ENCODE results near the gene NPW. TPM values are rescaled to one million over a fixed set of nuclear protein-coding genes. Genes with fewer than 3 reads are reported as not detected.
"Not testable (repeated sequence)": the region's sequence is repeated elsewhere in the genome, so short reads cannot be mapped to it uniquely, and the experiment has no call there.

NPW gene
- polyA plus RNA-seq, 3 donors = 0.54 to 0.68 TPM; not detected in 1

DNA sequence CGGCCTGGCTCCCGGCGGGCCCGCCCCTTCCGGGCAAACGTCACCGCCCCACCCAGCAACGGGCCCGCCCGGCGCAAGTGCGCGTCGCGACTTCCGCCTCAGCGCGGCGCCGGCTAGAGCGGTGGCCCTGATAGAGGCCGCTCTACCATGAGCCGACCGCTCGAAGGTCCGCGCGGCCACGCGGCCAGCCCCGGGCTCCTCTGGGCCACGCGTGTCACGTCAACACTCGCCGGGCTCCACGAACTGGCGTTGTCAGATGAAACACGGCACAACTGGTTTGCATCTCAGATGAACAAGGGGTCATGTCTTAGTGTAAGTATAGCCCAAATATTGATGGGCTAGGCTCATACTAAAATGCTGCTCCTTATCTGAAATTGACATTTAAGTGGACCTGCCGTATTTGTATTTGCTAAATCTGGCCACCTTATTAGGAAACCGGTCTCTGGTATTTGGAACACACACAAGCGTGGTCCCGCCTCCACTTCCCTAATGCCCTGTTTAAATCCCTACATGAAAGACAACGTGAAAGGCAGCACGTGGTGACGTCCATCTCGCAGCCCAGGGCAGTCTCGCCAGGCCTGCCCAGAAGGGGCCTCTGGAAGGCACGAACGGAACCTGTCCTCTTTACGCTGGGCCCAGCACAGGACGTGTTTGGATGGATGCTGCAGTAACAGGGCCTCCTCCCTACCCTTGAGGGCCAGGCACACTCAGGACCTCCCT lies 9.6 kb upstream of the NPW start, which contains the start of gene ZNF598:
TSS of gene ZNF598 (minus strand) at position 31 of the 720 bp plus-strand sequence.
- 1 to 2% (median 2%) methylated on average over 52 of the region's 52 CpGs for WGBS, 3 donors
- H3K27ac ChIP-seq (ENCODE audit: low read depth, low read length) = peak within 1 kb of the TSS; percentile 82

DNA sequence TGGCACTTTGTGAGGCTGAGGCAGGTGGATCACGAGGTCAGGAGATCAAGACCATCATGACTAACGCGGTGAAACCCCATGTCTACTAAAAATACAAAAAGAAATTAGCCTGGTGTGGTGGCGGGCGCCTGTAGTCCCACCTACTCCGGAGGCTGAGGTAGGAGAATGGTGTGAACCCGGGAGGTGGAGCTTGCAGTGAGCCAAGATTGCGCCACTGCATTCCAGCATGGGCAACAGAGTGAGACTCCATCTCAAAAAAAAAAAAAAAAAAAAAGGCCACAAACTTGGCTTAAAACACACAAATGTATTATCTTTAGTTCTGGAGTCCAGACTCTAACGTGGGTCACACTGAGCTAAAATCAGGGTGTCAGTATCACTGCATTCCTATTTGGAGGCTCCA lies 7.9 kb upstream of the NPW start:
- H3K27ac ChIP-seq (ENCODE audit: low read depth, low read length) = not testable (repeated sequence)
- WGBS, 3 donors = 89 to 94% (median 90%) methylated on average over 9 of the region's 9 CpGs

DNA sequence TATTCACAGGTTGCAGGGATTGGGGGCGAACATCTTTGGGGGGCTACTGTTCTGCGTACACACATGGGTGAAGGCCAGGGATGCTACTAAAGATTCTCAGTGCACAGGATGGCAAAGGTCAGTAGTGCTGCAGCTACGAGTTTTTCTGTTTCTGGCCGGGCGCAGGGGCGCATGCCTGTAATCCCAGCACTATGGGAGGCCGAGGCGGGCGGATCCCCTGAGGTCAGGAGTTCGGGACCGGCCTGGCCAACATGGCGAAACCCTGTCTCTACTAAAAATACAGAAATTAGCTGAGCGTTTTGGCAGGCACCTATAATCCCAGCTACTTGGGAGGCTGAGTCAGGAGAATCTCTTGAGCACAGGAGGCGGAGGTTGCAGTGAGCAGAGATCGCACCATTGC lies 6.1 kb upstream of the NPW start:
- 90 to 93% (median 92%) methylated on average over 15 of the region's 15 CpGs for WGBS, 3 donors
- no peak overlapping the region for H3K27ac ChIP-seq (ENCODE audit: low read depth, low read length)

GRCh38 chr16:2015117-2015946 lies 4.3 kb upstream of the NPW start:
- no peak overlapping the region for H3K27ac ChIP-seq (ENCODE audit: low read depth, low read length)
- WGBS, 3 donors = 80 to 88% (median 82%) methylated on average over 24 of the region's 24 CpGs

GRCh38 chr16:2015947-2016208 lies 3.7 kb upstream of the NPW start:
- WGBS, 3 donors = 77 to 84% (median 83%) methylated on average over 7 of the region's 7 CpGs
- H3K27ac ChIP-seq (ENCODE audit: low read depth, low read length) = no peak overlapping the region

DNA sequence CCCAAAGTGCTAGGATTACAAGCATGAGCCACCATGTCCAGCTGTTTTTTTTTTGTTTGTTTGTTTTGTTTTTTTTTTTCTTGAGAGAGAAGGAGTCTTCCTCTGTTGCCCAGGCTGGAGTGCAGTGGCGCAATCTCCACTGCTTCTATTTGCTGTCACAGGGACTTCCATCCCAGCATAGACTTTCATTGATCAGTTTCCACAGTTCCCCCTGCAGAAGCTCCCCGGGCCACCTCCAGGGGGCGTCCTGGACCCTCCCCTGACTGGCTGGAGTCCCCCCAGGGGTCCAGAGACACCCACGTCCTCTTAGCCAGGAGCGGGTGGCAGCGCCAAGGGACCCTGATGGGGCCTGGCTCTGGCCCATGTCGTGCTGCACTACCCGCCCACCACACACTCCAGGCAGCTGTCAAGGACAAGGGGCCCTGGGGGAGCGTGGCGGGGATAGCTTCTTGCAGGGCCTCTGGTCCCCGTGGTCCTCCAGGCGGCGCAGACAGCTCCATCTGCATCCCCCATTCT lies 3.1 kb upstream of the NPW start:
- no peak overlapping the region for H3K27ac ChIP-seq (ENCODE audit: low read depth, low read length)
- WGBS, 3 donors = 44 to 45% (median 45%) methylated on average over 13 of the region's 13 CpGs

DNA sequence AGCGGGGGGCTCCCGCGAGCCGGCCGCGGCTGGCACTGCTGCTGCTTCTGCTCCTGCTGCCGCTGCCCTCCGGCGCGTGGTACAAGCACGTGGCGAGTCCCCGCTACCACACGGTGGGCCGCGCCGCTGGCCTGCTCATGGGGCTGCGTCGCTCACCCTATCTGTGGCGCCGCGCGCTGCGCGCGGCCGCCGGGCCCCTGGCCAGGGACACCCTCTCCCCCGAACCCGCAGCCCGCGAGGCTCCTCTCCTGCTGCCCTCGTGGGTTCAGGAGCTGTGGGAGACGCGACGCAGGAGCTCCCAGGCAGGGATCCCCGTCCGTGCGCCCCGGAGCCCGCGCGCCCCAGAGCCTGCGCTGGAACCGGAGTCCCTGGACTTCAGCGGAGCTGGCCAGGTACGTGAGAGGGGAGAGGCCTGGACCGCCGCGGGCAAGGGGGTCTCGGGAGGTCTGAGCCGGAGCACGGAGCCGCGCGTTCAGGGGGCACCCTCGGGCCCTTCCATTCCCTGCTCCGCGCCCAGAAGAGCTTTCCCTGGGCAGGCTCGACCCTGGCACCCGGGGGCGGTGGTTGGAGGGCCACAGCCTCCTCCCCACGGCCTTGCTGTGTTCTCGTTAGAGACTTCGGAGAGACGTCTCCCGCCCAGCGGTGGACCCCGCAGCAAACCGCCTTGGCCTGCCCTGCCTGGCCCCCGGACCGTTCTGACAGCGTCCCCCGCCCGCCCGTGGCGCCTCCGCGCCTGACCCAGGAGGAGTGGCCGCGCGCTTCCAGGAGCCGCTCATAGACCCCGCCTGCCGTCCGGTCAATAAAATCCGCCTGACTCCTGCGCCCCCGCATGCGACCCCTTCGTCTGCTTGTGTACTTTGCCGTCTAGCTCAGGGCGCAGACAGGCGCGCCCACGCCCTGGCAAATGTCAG lies 591 bp downstream of the NPW start:
- 1 to 3% (median 2%) methylated on average over 77 to 96 of the region's 96 CpGs for WGBS, 3 donors
- no peak overlapping the region for H3K27ac ChIP-seq (ENCODE audit: low read depth, low read length)

DNA sequence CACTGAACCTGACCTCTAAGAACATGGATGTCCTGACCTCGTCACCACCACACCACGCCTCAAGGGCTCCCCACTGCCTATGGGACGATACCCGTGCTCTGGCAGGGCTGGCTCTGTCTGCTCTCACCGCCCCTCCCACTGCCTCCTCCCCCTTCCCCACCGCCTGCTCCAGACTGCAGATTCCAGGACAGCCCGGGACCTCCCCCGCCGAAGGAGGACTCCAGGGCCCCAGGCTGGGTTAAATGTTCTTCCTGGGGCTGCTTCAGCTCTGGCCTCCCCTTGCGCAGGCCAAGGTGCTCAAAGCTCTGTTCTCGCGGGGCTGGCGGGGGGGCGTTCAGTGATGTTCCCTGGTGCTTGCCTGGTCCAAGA lies 3.1 kb downstream of the NPW start:
- 2 to 3% (median 3%) methylated on average over 14 of the region's 14 CpGs for WGBS, 3 donors
- no peak overlapping the region for H3K27ac ChIP-seq (ENCODE audit: low read depth, low read length)

GRCh38 chr16:2023092-2024031 lies 3.8 kb downstream of the NPW start:
- H3K27ac ChIP-seq (ENCODE audit: low read depth, low read length) = no peak overlapping the region
- 10 to 14% (median 11%) methylated on average over 43 to 53 of the region's 53 CpGs for WGBS, 3 donors

- 71 to 82% (median 76%) methylated on average over 12 of the region's 12 CpGs for WGBS, 3 donors
- H3K27ac ChIP-seq (ENCODE audit: low read depth, low read length) = no peak overlapping the region
Observed at GRCh38 chr16:2024032-2024420, 4.4 kb downstream of the NPW start.

- H3K27ac ChIP-seq (ENCODE audit: low read depth, low read length) = no peak overlapping the region
- 88 to 100% (median 94%) methylated on average over 12 to 14 of the region's 14 CpGs for WGBS, 3 donors
Observed at GRCh38 chr16:2025251-2025650, 5.7 kb downstream of the NPW start.

DNA sequence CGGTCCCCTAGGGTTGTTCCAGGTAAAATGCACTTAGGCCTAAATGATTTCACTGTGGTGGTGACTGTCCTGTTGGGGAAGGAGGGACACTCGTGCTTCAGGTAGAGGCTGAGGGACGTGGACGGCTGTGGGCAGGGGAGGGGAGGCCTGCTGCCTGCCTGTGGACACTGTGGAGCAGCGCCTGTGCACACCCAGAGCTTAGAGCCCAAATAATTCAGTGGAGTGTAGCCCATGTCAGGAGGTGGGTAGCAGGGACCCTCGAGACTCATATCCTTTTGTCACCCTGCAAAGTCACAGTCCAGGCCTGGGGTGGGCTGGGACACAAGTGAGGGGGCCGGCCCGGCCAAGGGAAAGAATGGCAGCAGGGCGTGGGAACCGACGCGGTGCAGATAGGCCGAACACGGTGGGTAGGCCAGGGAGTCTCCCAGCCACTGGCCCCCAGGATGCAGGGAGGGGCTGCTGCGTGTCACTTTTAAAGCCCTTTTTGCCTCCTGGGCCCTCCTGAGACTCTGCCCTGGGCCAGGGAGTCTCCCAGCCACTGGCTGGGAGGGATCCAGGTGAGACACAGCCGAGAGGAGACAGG lies 6.4 kb downstream of the NPW start:
- H3K27ac ChIP-seq (ENCODE audit: low read depth, low read length) = no peak overlapping the region
- 72 to 81% (median 73%) methylated on average over 16 of the region's 16 CpGs for WGBS, 3 donors

DNA sequence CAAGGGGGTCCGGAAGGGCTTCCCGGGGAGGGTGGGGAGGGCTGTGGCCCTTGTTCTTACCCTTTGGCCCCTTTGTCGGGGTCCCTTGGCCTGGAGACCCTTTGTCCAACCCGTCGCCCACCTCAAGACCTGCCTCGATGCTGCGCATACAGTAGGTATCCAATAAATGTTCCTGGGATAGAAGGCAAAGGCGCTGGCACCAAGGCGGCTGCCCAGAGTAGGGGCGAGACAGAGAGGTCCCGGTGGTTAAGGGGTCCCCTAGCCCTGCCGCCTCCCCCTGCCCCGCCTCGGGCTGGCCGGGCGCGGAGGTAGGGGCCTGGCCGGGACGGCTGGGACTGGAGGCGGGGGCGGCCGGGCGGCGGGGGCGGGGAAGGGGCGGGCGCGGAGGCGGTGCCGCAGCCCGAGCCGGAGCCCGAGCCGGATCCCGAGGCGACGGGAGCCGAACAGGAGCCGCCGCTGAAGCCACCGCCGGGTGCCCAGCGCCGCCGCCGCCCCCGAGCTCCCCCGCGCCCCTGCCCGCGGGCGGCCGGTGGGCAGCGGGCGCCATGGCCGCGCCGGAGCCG lies 7.0 kb downstream of the NPW start, which contains the start of gene NHERF2:
TSS of gene NHERF2 (plus strand) at position 442 of the 563 bp plus-strand sequence. CDS start at position 546, 104 bp downstream.
- 8 to 10% (median 8%) methylated on average over 41 to 59 of the region's 59 CpGs for WGBS, 3 donors
- no peak within 1 kb of the TSS for H3K27ac ChIP-seq (ENCODE audit: low read depth, low read length)

- H3K27ac ChIP-seq (ENCODE audit: low read depth, low read length) = no peak overlapping the region
- WGBS, 3 donors = 4 to 7% (median 5%) methylated on average over 46 to 76 of the region's 76 CpGs
Observed at GRCh38 chr16:2027024-2028010, 7.7 kb downstream of the NPW start.

DNA sequence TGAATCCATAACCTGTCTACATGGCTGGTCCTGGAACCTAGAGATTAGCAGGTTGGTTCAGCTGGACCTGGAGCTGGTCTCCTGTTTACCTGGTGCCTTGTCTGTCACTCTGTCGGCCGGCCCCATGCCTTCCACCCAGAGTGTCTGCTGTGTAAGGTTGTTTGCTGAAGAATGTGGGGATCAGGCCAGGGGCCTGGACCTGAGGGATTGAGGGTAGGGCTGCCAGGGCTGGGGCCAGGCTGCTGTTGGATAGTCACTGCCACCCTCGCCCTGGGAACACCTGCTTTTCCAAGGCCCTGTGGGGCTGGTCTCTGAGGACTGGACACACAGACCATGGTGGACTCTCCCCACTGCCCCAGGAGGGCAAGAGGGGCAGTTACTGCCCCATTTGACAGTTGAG lies 8.6 kb downstream of the NPW start:
- no peak overlapping the region for H3K27ac ChIP-seq (ENCODE audit: low read depth, low read length)
- 26 to 76% (median 61%) methylated on average over 3 of the region's 3 CpGs for WGBS, 3 donors

Measured in adipose tissue (tissue), 3 donors.